ENCODE data around the gene CBX7.

Gene CBX7

GRCh38 chr22:39152511-39153219 lies at the start of gene CBX7:
TSS of gene CBX7 (minus strand) at chr22:39152680. CDS start at chr22:39152444, 236 bp downstream.
- DNase-seq: peak; percentile 88

- DNase-seq: no peak
These were observed 45.1 kb upstream of the CBX7 start for GRCh38 chr22:39197578-39197977.

GRCh38 chr22:39194098-39194497 lies 41.6 kb upstream of the CBX7 start:
- DNase-seq: no peak

GRCh38 chr22:39188809-39189208 lies 36.3 kb upstream of the CBX7 start:
- DNase-seq: no peak

GRCh38 chr22:39185601-39186012 lies 33.1 kb upstream of the CBX7 start:
- no peak for DNase-seq

GRCh38 chr22:39184586-39185577 lies 32.4 kb upstream of the CBX7 start:
- no peak for DNase-seq

- DNase-seq: no peak
These were observed 31.6 kb upstream of the CBX7 start for GRCh38 chr22:39183991-39184585.

- no peak for DNase-seq
These were observed 30.1 kb upstream of the CBX7 start for GRCh38 chr22:39182478-39183030.

GRCh38 chr22:39181778-39182177 lies 29.3 kb upstream of the CBX7 start:
- no peak for DNase-seq

GRCh38 chr22:39181356-39181755 lies 28.9 kb upstream of the CBX7 start:
- DNase-seq: no peak

- DNase-seq: no peak
These were observed 27.4 kb upstream of the CBX7 start for GRCh38 chr22:39179841-39180335.

- DNase-seq: no peak
These were observed 26.9 kb upstream of the CBX7 start for GRCh38 chr22:39179401-39179827.

- no peak for DNase-seq
These were observed 26.0 kb upstream of the CBX7 start for GRCh38 chr22:39178206-39179111.

- DNase-seq: no peak
These were observed 25.3 kb upstream of the CBX7 start for GRCh38 chr22:39177791-39178190.

- DNase-seq: no peak
These were observed 24.9 kb upstream of the CBX7 start for GRCh38 chr22:39177456-39177775.

- no peak for DNase-seq
These were observed 24.4 kb upstream of the CBX7 start for GRCh38 chr22:39176714-39177455.

GRCh38 chr22:39176143-39176713 lies 23.7 kb upstream of the CBX7 start:
- no peak for DNase-seq

GRCh38 chr22:39175353-39176142 lies 23.1 kb upstream of the CBX7 start:
- no peak for DNase-seq

- peak; percentile 56 for DNase-seq
These were observed 22.2 kb upstream of the CBX7 start for GRCh38 chr22:39174498-39175352.
